Measurements from ENCODE around the gene ITM2B.

Gene ITM2B
- long read RNA-seq, full-length matches to known transcripts, result 779 of 796 reads
- long read RNA-seq, partial matches to known transcripts, result 12 of 796 reads
- long read RNA-seq, other reads (novel, unspliced or antisense), result 5 of 796 reads

DNA sequence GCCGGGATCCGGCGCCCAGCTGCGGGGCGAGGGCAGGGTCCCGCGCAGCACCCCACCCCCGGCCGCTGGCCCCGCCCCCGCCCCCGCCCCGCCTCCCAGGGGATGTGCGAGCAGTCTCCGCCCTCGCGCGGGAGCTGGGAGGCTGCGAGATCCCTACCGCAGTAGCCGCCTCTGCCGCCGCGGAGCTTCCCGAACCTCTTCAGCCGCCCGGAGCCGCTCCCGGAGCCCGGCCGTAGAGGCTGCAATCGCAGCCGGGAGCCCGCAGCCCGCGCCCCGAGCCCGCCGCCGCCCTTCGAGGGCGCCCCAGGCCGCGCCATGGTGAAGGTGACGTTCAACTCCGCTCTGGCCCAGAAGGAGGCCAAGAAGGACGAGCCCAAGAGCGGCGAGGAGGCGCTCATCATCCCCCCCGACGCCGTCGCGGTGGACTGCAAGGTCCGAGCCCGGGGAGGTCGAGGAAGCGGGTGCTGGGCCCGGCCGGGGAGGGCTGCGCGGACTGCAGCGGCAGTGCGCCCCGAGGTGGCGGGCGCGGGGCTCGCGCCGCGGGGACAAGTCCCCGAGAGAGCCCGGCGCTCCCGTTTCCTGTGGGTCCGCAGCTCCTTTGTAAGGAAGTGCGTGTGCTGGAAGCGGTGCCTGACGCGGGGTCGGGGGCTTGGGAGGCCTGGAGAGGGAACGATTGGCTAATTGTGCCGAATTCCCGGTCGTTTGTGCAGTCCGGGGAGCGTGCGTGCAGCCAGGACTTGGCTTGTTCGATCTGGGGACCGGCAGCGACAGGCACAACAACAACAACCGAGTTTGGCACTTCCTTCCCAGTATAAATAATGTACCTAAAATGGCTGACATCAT is at the start of gene ITM2B:
Gene ITM2B, plus strand, starts transcription at position 161 of the 843 bp plus-strand sequence. Its CDS starts 155 bp downstream, at position 316.
- Histone ChIP-seq H3K27me3 (ENCODE audit: insufficient read depth, poor library complexity, severe bottlenecking) (no peaks in the 10 kb centered on the region), H3K4me3 (replicated peaks; ENCODE audit: insufficient read depth, low read length) (peak within 1 kb of the TSS; percentile 64), H3K27ac (replicated peaks) (peak within 1 kb of the TSS; percentile 92)
- TF ChIP-seq, protein P1, sequence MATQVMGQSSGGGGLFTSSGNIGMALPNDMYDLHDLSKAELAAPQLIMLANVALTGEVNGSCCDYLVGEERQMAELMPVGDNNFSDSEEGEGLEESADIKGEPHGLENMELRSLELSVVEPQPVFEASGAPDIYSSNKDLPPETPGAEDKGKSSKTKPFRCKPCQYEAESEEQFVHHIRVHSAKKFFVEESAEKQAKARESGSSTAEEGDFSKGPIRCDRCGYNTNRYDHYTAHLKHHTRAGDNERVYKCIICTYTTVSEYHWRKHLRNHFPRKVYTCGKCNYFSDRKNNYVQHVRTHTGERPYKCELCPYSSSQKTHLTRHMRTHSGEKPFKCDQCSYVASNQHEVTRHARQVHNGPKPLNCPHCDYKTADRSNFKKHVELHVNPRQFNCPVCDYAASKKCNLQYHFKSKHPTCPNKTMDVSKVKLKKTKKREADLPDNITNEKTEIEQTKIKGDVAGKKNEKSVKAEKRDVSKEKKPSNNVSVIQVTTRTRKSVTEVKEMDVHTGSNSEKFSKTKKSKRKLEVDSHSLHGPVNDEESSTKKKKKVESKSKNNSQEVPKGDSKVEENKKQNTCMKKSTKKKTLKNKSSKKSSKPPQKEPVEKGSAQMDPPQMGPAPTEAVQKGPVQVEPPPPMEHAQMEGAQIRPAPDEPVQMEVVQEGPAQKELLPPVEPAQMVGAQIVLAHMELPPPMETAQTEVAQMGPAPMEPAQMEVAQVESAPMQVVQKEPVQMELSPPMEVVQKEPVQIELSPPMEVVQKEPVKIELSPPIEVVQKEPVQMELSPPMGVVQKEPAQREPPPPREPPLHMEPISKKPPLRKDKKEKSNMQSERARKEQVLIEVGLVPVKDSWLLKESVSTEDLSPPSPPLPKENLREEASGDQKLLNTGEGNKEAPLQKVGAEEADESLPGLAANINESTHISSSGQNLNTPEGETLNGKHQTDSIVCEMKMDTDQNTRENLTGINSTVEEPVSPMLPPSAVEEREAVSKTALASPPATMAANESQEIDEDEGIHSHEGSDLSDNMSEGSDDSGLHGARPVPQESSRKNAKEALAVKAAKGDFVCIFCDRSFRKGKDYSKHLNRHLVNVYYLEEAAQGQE (IDR thresholded peaks at IDR 0.05; ENCODE audit: insufficient replicate concordance, low read depth), result peak; percentile 60
- TF ChIP-seq SPI1 (IDR thresholded peaks at IDR 0.05; ENCODE audit: borderline replicate concordance, low read depth) (peak; percentile 78), POLR2AphosphoS5 (IDR thresholded peaks at IDR 0.05; ENCODE audit: low read depth) (peak; percentile 65), GABPA (IDR thresholded peaks at IDR 0.05; ENCODE audit: low read depth) (peak; percentile 55)
- TF ChIP-seq, protein P2, sequence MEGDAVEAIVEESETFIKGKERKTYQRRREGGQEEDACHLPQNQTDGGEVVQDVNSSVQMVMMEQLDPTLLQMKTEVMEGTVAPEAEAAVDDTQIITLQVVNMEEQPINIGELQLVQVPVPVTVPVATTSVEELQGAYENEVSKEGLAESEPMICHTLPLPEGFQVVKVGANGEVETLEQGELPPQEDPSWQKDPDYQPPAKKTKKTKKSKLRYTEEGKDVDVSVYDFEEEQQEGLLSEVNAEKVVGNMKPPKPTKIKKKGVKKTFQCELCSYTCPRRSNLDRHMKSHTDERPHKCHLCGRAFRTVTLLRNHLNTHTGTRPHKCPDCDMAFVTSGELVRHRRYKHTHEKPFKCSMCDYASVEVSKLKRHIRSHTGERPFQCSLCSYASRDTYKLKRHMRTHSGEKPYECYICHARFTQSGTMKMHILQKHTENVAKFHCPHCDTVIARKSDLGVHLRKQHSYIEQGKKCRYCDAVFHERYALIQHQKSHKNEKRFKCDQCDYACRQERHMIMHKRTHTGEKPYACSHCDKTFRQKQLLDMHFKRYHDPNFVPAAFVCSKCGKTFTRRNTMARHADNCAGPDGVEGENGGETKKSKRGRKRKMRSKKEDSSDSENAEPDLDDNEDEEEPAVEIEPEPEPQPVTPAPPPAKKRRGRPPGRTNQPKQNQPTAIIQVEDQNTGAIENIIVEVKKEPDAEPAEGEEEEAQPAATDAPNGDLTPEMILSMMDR (IDR thresholded peaks at IDR 0.05; ENCODE audit: insufficient read depth, low read length), result peak; percentile 25
- peak; percentile 46 to 72 for DNase-seq (ENCODE audit: low read depth in 1 of 2, low spot score in 1 of 2)

DNA sequence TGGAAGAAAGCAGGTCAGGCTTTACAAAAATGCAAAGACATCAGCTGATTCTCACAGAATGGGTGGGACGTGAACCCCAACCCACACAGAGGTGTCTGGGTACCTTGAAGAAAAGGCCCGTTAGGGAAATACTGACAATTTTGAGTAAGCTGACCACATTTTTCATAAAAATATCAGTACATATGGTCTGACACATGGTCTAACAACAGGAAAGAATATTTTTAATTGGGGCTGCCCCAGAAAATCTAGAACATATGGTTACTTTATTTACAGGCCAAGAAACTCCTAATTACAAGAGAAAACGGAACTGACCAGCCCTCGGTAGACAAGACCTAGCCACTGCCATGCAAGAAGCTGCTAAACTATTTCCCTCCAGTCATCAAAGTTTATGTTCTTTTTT is 48.7 kb upstream of the ITM2B start:
- no peak for TF ChIP-seq SPI1 (IDR thresholded peaks at IDR 0.05; ENCODE audit: borderline replicate concordance, low read depth)
- TF ChIP-seq, protein P2 (IDR thresholded peaks at IDR 0.05; ENCODE audit: insufficient read depth, low read length), result no peak
- no peak for TF ChIP-seq GABPA (IDR thresholded peaks at IDR 0.05; ENCODE audit: low read depth)
- TF ChIP-seq, protein P1 (IDR thresholded peaks at IDR 0.05; ENCODE audit: insufficient replicate concordance, low read depth), result no peak
- TF ChIP-seq POLR2AphosphoS5 (IDR thresholded peaks at IDR 0.05; ENCODE audit: low read depth), result no peak
- no peak for DNase-seq (ENCODE audit: low read depth in 1 of 2, low spot score in 1 of 2)
- Histone ChIP-seq H3K27me3 (ENCODE audit: insufficient read depth, poor library complexity, severe bottlenecking) (no peaks in the 10 kb centered on the region), H3K27ac (replicated peaks) (no peak overlapping the region), H3K4me3 (replicated peaks; ENCODE audit: insufficient read depth, low read length) (no peak overlapping the region)

DNA sequence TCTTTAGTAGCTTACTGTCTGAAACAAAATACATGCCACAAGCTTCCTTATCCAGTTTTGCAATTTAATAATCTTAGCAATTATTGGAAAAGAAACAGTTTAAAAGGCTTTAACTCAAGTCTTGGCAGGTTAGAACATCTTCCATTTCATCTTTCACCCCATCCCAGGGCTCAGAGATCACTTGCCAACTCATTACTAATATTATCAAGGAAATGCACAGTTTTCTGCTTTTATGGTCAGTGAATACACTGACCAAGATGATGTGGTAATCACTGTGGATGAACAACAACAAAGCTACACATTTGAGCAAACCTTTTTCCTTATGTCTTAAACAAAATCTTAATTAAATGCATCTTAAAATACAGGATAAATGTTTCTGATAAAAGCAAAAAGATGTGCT is 48.0 kb upstream of the ITM2B start:
- DNase-seq (ENCODE audit: low read depth in 1 of 2, low spot score in 1 of 2), result no peak
- no peak overlapping the region for H3K4me3 ChIP-seq (replicated peaks; ENCODE audit: insufficient read depth, low read length)
- no peak overlapping the region for H3K27ac ChIP-seq (replicated peaks)

More for the DNA sequence above, 48.0 kb upstream of the ITM2B start:
- no peak for TF ChIP-seq SPI1 (IDR thresholded peaks at IDR 0.05; ENCODE audit: borderline replicate concordance, low read depth)
- no peak for TF ChIP-seq POLR2AphosphoS5 (IDR thresholded peaks at IDR 0.05; ENCODE audit: low read depth)
- TF ChIP-seq, protein P2 (IDR thresholded peaks at IDR 0.05; ENCODE audit: insufficient read depth, low read length), result no peak
- no peak for TF ChIP-seq GABPA (IDR thresholded peaks at IDR 0.05; ENCODE audit: low read depth)
- TF ChIP-seq, protein P1 (IDR thresholded peaks at IDR 0.05; ENCODE audit: insufficient replicate concordance, low read depth), result no peak
- no peaks in the 10 kb centered on the region for H3K27me3 ChIP-seq (ENCODE audit: insufficient read depth, poor library complexity, severe bottlenecking)

Measured in HL-60 (cell line).